GM10248 (cell line): Measurements from ENCODE around the gene TMCO4.

ENCODE experiments used
- CTCF ChIA-PET: fragments of 300-600 bp; sonication (Branson Sonifier 250); formaldehyde crosslinking; extraction: SDS; loops from one replicate; lab custom pipeline; 2021; ENCODE audit warnings: antibody characterized with exemption; lab: Yijun Ruan, JAX
- POLR2A ChIA-PET: fragments of 350-650 bp; sonication (Branson Sonifier 250); formaldehyde crosslinking; extraction: SDS; loops from one replicate; lab custom pipeline; 2020; ENCODE audit warnings: antibody characterized with exemption; lab: Yijun Ruan, JAX
- DNase-seq: peaks from one replicate; pipeline ENCODE4 v3.0.0; 2012; ENCODE audit errors: extremely low spot score
- TF ChIP-seq, protein P1 (sequence below): IDR thresholded peaks from 2 replicates; pipeline ENCODE4 v1.5.1; 2012; ENCODE audit warnings: mild to moderate bottlenecking, low read depth; ENCODE audit errors: extremely low read depth, missing control alignments, control extremely low read depth

The TMCO4 gene

DNA sequence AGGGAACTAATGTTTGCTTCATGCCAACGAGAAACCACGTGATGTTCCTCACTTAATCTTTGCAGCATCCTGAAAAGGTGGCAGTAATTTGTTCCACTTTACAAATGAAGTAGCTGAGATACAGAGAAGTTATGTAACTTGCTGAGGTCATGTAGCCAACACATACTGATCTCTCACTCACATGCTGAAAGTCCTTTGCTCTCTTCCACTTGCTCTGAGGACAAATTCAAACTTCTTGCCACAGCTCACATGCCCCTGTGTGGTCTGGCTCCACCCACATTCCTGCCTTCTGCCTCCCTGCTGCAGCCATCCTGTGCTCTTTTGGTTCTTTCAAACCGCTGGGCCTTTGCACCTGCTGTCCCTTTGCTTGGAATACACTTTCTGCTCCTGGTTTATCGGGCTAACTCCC, 55.4 kb downstream of the TMCO4 start:
- no peak for DNase-seq
- TF ChIP-seq, protein P1, sequence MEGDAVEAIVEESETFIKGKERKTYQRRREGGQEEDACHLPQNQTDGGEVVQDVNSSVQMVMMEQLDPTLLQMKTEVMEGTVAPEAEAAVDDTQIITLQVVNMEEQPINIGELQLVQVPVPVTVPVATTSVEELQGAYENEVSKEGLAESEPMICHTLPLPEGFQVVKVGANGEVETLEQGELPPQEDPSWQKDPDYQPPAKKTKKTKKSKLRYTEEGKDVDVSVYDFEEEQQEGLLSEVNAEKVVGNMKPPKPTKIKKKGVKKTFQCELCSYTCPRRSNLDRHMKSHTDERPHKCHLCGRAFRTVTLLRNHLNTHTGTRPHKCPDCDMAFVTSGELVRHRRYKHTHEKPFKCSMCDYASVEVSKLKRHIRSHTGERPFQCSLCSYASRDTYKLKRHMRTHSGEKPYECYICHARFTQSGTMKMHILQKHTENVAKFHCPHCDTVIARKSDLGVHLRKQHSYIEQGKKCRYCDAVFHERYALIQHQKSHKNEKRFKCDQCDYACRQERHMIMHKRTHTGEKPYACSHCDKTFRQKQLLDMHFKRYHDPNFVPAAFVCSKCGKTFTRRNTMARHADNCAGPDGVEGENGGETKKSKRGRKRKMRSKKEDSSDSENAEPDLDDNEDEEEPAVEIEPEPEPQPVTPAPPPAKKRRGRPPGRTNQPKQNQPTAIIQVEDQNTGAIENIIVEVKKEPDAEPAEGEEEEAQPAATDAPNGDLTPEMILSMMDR, result no peak
- ChIA-PET CTCF (interaction anchor here (1.0 kb wide), 1 partner anchor 17 kb away, joined by 3 read pairs; no protein-coding TSS in a partner anchor), POLR2A (no interaction called here)

DNA sequence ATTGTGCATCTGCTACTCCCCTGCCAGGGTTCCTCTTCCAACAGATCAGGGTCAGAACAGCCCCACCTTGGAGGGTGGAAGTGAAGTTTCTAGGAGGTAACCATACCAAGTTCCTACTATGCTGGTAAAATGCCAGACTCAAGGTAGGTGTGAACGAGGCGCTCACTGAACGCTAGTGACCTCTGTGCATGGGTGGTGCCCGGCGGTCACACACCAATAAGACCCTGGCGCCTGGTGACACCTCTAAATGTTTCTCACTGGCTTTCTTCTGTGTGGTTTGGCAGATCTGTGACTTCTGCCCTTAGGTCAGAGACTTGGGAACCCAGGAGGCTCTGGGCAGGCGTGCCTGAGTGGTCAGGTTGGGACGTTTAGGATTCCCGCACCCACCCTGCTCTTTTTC, 55.9 kb downstream of the TMCO4 start:
- ChIA-PET CTCF (interaction anchor here (1.0 kb wide), 1 partner anchor 17 kb away, joined by 3 read pairs; no protein-coding TSS in a partner anchor), POLR2A (no interaction called here)
- TF ChIP-seq, protein P1, result no peak
- no peak for DNase-seq

DNA sequence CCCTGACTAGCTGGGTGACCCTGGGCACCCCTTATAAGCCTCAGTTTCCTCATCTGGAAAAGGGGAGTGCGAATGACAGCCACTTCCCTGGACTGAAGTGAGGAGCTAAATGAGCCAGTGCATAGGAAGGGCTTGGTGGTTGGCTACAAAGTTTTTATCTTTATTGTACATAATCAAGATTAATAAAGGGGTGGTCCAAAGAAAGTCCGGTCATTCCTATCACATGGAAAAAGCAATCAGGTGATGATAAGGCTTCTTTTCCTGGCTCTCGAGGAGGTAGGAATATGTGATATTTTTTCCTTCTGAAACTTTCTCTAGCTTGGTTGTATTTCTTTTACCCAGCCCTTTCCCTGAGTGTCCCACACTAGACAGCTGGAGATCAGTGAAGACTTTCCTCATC, 56.5 kb downstream of the TMCO4 start:
- TF ChIP-seq, protein P1, result no peak
- DNase-seq, result no peak
- ChIA-PET CTCF (no interaction called here), POLR2A (no interaction called here)

DNA sequence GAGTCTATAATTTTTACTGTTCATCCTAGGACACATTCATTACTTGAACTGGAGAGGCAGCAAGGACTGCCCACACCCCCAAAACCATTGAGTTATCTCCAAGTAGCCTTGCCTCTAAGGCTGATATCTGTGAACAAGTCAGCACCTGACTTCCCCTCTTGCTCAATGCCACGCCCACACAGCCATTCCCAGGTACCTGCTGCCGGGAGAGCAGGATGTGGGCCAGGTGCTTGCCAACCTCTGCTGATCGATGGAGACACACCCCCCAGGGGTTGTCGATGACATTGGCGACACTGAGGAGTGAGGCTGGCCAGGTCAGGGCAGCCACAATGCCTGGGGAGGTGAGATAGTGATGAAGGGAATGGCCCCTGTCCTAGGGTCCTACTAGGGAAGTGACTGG, 60.1 kb downstream of the TMCO4 start:
- ChIA-PET CTCF (no interaction called here), POLR2A (no interaction called here)
- TF ChIP-seq, protein P1, result no peak
- no peak for DNase-seq

DNA sequence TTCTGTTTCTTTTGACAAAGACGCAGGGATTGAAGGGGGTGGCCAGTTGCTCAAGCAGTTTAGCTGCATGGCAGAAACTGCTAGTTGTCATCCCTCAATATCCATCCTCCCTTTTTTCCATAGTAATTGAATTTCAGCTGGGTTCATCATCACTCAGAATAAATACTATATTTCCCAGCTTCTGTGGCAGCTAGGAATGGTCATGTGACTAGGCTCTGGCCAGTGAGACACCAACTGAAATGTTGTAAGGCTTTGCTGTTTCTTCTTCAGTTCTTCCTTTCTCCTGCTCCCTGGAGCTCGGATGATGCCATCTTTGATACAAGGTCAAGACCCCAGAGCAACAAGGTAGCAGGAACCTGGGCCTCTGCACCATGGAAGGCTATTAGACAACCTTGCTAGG, 61.0 kb downstream of the TMCO4 start:
- TF ChIP-seq, protein P1, result no peak
- CTCF ChIA-PET, result interaction anchor here (1.5 to 2.1 kb wide), 2 partner anchors 23 to 35 kb away, joined by 7 to 10 read pairs; no protein-coding TSS in a partner anchor

DNA sequence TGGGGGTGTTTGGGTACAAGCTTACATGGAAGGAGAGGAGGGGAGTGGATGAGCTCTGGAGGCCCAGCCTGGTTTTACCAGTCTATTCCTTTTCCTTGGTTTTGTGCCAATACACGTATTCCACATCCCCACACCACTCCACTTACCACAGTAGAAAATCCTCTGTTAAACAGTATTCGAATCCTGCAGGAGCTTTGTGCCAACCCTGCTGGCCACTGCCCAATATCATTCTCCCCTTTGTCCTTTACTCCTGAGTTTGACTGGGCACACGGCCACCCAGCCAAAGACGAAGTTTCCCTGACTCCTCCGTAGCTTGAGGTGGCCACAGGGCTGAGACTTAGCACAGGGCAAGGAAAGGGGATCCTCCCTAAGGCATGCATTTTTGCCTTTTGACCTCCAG, 61.6 kb downstream of the TMCO4 start:
- TF ChIP-seq, protein P1, result no peak
- ChIA-PET CTCF (interaction anchor here (1.5 to 2.1 kb wide), 2 partner anchors 23 to 34 kb away, joined by 7 to 10 read pairs; no protein-coding TSS in a partner anchor), POLR2A (no interaction called here)
- no peak for DNase-seq

More for the DNA sequence above, 61.0 kb downstream of the TMCO4 start:
- no peak for DNase-seq
- POLR2A ChIA-PET, result no interaction called here
